ENCODE measurements around the gene TMC2. TPM values are rescaled to one million over a fixed set of nuclear protein-coding genes. Genes with fewer than 3 reads are reported as not detected.

The TMC2 gene
- total RNA-seq, 1 experiment from 2014 or later: not detected

DNA sequence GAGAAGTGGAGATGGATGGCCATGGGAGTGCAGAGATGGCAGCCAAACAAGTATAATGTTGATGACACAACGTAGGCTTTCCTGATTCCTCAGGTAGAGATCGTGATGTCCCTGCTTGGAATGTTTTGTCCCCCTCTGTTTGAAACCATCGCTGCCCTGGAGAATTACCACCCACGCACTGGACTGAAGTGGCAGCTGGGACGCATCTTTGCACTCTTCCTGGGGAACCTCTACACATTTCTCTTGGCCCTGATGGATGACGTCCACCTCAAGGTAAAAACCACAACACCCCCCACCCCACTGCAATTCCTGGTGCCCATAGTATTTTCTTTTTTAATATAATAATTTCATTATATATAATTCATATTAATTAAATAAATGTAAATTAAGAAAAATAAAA, 74.0 kb downstream of the TMC2 start:
- Histone ChIP-seq H3K27me3 (ENCODE audit: control insufficient read depth, insufficient read depth, low read length) (peaks cover 14% of the 10 kb centered on the region), H3K4me3 (ENCODE audit: low read depth in 2 of 2, low read length in 2 of 2) (no peak overlapping the region), H3K36me3 (ENCODE audit: control insufficient read depth, insufficient read depth, low read length) (no peaks in the 10 kb centered on the region), H3K27ac (ENCODE audit: low read length) (no peak overlapping the region), H3K4me1 (ENCODE audit: control insufficient read depth, insufficient read depth, low read length) (no peaks in the 10 kb centered on the region), H3K9me3 (ENCODE audit: control insufficient read depth, insufficient read depth, low read depth, low read length) (no peaks in the 10 kb centered on the region)
- BruUV-seq (replicated peaks): no TSS peak
- ATAC-seq (no peak), DNase-seq (ENCODE audit: low read depth, low spot score) (no peak)
- in situ Hi-C loops (cut with HindIII; ENCODE audit: low pct_unique_long_range_greater_than_20kb, low sequenced_read_pairs) (no loop called here), intact Hi-C loops (cut with micrococcal nuclease; ENCODE audit: unreplicated experiment) (no loop called here)
- TF ChIP-seq TCF7L2 (IDR thresholded peaks at IDR 0.05; ENCODE audit: low read depth, low read length) (no peak), POLR2AphosphoS5 (IDR thresholded peaks at IDR 0.05; ENCODE audit: low read depth, low read length) (no peak), SIN3A (IDR thresholded peaks at IDR 0.05; ENCODE audit: borderline replicate concordance, insufficient read depth, low read depth, low read length) (no peak)
- TF ChIP-seq, protein P1, sequence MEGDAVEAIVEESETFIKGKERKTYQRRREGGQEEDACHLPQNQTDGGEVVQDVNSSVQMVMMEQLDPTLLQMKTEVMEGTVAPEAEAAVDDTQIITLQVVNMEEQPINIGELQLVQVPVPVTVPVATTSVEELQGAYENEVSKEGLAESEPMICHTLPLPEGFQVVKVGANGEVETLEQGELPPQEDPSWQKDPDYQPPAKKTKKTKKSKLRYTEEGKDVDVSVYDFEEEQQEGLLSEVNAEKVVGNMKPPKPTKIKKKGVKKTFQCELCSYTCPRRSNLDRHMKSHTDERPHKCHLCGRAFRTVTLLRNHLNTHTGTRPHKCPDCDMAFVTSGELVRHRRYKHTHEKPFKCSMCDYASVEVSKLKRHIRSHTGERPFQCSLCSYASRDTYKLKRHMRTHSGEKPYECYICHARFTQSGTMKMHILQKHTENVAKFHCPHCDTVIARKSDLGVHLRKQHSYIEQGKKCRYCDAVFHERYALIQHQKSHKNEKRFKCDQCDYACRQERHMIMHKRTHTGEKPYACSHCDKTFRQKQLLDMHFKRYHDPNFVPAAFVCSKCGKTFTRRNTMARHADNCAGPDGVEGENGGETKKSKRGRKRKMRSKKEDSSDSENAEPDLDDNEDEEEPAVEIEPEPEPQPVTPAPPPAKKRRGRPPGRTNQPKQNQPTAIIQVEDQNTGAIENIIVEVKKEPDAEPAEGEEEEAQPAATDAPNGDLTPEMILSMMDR (IDR thresholded peaks at IDR 0.05): no peak
- TF ChIP-seq, protein P2, sequence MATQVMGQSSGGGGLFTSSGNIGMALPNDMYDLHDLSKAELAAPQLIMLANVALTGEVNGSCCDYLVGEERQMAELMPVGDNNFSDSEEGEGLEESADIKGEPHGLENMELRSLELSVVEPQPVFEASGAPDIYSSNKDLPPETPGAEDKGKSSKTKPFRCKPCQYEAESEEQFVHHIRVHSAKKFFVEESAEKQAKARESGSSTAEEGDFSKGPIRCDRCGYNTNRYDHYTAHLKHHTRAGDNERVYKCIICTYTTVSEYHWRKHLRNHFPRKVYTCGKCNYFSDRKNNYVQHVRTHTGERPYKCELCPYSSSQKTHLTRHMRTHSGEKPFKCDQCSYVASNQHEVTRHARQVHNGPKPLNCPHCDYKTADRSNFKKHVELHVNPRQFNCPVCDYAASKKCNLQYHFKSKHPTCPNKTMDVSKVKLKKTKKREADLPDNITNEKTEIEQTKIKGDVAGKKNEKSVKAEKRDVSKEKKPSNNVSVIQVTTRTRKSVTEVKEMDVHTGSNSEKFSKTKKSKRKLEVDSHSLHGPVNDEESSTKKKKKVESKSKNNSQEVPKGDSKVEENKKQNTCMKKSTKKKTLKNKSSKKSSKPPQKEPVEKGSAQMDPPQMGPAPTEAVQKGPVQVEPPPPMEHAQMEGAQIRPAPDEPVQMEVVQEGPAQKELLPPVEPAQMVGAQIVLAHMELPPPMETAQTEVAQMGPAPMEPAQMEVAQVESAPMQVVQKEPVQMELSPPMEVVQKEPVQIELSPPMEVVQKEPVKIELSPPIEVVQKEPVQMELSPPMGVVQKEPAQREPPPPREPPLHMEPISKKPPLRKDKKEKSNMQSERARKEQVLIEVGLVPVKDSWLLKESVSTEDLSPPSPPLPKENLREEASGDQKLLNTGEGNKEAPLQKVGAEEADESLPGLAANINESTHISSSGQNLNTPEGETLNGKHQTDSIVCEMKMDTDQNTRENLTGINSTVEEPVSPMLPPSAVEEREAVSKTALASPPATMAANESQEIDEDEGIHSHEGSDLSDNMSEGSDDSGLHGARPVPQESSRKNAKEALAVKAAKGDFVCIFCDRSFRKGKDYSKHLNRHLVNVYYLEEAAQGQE (IDR thresholded peaks at IDR 0.05; ENCODE audit: insufficient read depth in 1 of 2, low read depth in 2 of 2, low read length in 1 of 2): no peak
- ChIA-PET POLR2A (no interaction called here), CTCF (no interaction called here)

DNA sequence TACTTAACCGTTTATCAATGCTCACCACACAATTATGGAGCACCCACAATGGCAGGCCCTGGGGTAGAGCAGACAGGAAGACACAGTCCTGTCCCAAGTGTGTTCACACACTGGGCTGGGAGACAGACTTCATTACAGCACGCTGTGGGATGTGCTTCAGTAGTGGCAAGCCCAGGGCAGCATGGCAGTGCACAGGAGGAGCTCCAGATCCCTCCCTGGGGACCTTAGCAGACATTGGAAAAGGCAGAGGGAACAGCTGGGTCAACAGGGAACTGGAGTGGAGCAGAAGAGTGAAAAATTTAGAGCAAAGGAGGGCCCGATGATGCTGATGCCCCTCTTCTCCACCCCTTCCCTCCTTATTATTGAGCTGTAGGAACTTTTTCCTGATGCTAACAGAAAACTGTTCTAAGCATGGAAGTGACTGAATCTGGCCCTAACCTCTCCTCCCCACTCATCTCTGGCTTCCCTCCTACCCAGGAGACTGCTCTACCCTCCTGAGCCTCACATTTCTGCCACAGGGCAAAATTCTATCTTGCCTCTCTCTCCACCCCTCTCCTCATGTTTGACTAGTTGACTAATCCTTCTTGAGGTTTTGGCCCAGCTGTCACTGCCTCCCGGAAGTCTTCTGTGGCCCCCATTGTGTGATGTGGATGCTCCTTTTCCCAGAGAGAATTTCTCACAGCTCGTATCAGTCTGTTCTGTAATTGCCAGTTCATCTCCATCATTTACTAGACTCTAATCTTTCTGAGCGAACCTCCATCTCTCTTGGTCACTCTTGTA, 74.8 kb downstream of the TMC2 start:
- POLR2A ChIA-PET: no interaction called here
- CTCF ChIA-PET: no interaction called here

More for the DNA sequence above, 74.8 kb downstream of the TMC2 start:
- TF ChIP-seq SIN3A (IDR thresholded peaks at IDR 0.05; ENCODE audit: borderline replicate concordance, insufficient read depth, low read depth, low read length) (no peak), POLR2AphosphoS5 (IDR thresholded peaks at IDR 0.05; ENCODE audit: low read depth, low read length) (no peak), TCF7L2 (IDR thresholded peaks at IDR 0.05; ENCODE audit: low read depth, low read length) (no peak)
- TF ChIP-seq, protein P2 (IDR thresholded peaks at IDR 0.05; ENCODE audit: insufficient read depth in 1 of 2, low read depth in 2 of 2, low read length in 1 of 2): no peak
- TF ChIP-seq, protein P1 (IDR thresholded peaks at IDR 0.05): no peak
- H3K27me3 ChIP-seq (ENCODE audit: control insufficient read depth, insufficient read depth, low read length): peaks cover 17% of the 10 kb centered on the region
- no TSS peak for BruUV-seq (replicated peaks)
- no peaks in the 10 kb centered on the region for H3K4me1 ChIP-seq (ENCODE audit: control insufficient read depth, insufficient read depth, low read length)
- H3K4me3 ChIP-seq (ENCODE audit: low read depth in 2 of 2, low read length in 2 of 2): no peak overlapping the region
- in situ Hi-C loops (cut with HindIII; ENCODE audit: low pct_unique_long_range_greater_than_20kb, low sequenced_read_pairs) (no loop called here), intact Hi-C loops (cut with micrococcal nuclease; ENCODE audit: unreplicated experiment) (no loop called here)
- no peaks in the 10 kb centered on the region for H3K9me3 ChIP-seq (ENCODE audit: control insufficient read depth, insufficient read depth, low read depth, low read length)
- ATAC-seq: no peak
- no peaks in the 10 kb centered on the region for H3K36me3 ChIP-seq (ENCODE audit: control insufficient read depth, insufficient read depth, low read length)
- no peak overlapping the region for H3K27ac ChIP-seq (ENCODE audit: low read length)
- DNase-seq (ENCODE audit: low read depth, low spot score): no peak
